Astrocyte (in vitro differentiated cells and primary cell): Measurements from ENCODE around the gene INPP5A. TPM values are rescaled to one million over a fixed set of nuclear protein-coding genes. Genes with fewer than 3 reads are reported as not detected.
"Not testable (repeated sequence)": the region's sequence is repeated elsewhere in the genome, so short reads cannot be mapped to it uniquely, and the experiment has no call there.

Source experiments
- DNase-seq: peaks from one replicate; pipeline ENCODE4 v3.0.0-alpha.2; 2010; ENCODE audit warnings: low read depth
- FAIRE-seq: peaks from 2 replicates; lab custom pipeline; 2011; peaks lifted over from hg19 to GRCh38; lab: Jason Lieb, UNC
- H2AFZ ChIP-seq: 2 replicates; pipeline ENCODE4 v1.6.0; 2012; ENCODE audit warnings: low read depth, low read length, inconsistent platforms
- H3K27ac ChIP-seq: 2 replicates; pipeline ENCODE4 v1.5.1; 2011; ENCODE audit warnings: low read depth, low read length, inconsistent platforms
- H3K27me3 ChIP-seq: 2 replicates; pipeline ENCODE4 v1.6.0; 2011; ENCODE audit warnings: low read length, inconsistent platforms; ENCODE audit not compliant: insufficient read depth
- H3K36me3 ChIP-seq: 2 replicates; pipeline ENCODE4 v1.5.1; 2011; ENCODE audit warnings: low read length, inconsistent platforms; ENCODE audit not compliant: insufficient read depth
- H3K4me1 ChIP-seq: 2 replicates; pipeline ENCODE4 v1.5.1; 2011; ENCODE audit warnings: low read length, inconsistent platforms; ENCODE audit not compliant: insufficient read depth
- H3K4me2 ChIP-seq: 2 replicates; pipeline ENCODE4 v1.6.0; 2012; ENCODE audit warnings: low read length, inconsistent platforms
- H3K4me3 ChIP-seq: 2 replicates; pipeline ENCODE4 v1.5.1; 2011; ENCODE audit warnings: low read depth, mild to moderate bottlenecking, low read length, inconsistent platforms; ENCODE audit not compliant: insufficient read depth
- H3K79me2 ChIP-seq: 2 replicates; pipeline ENCODE4 v1.6.0; 2012; ENCODE audit warnings: mild to moderate bottlenecking, low read length, inconsistent platforms; ENCODE audit not compliant: insufficient read depth
- H3K9ac ChIP-seq: 2 replicates; pipeline ENCODE4 v1.6.0; 2012; ENCODE audit warnings: mild to moderate bottlenecking, low read length, inconsistent platforms
- H3K9me3 ChIP-seq: 2 replicates; pipeline ENCODE4 v1.5.1; 2012; ENCODE audit warnings: low read depth, mild to moderate bottlenecking, low read length, inconsistent platforms; ENCODE audit not compliant: insufficient read depth
- H4K20me1 ChIP-seq: 2 replicates; pipeline ENCODE4 v1.6.0; 2012; ENCODE audit warnings: low read length, inconsistent platforms; ENCODE audit not compliant: insufficient read depth
- H3K27ac Mint-ChIP-seq: one replicate; pipeline ENCODE4 v1.8.0; 2021; ENCODE audit warnings: mild to moderate bottlenecking, mixed read lengths; ENCODE audit not compliant: unreplicated experiment
- H3K27me3 Mint-ChIP-seq: one replicate; pipeline ENCODE4 v1.8.0; 2021; ENCODE audit warnings: low read depth, mixed read lengths; ENCODE audit not compliant: unreplicated experiment
- H3K36me3 Mint-ChIP-seq: one replicate; pipeline ENCODE4 v1.8.0; 2021; ENCODE audit warnings: low read depth, mixed read lengths; ENCODE audit not compliant: unreplicated experiment
- H3K4me1 Mint-ChIP-seq: one replicate; pipeline ENCODE4 v1.8.0; 2021; ENCODE audit warnings: low read depth, mixed read lengths; ENCODE audit not compliant: unreplicated experiment
- H3K4me3 Mint-ChIP-seq: one replicate; pipeline ENCODE4 v1.8.0; 2021; ENCODE audit warnings: mild to moderate bottlenecking, moderate library complexity, mixed read lengths; ENCODE audit not compliant: unreplicated experiment
- H3K9me3 Mint-ChIP-seq: one replicate; pipeline ENCODE4 v1.8.0; 2021; ENCODE audit warnings: mild to moderate bottlenecking, mixed read lengths; ENCODE audit not compliant: unreplicated experiment
- CTCF ChIP-seq: IDR thresholded peaks from 2 replicates; pipeline ENCODE4 v1.5.1; 2011; ENCODE audit warnings: low read depth, mild to moderate bottlenecking, inconsistent platforms, low read length, moderate library complexity; ENCODE audit not compliant: insufficient read depth
- EZH2 ChIP-seq: IDR thresholded peaks from 2 replicates; pipeline ENCODE4 v1.6.1; 2012; ENCODE audit warnings: mild to moderate bottlenecking, low read length, inconsistent platforms; ENCODE audit not compliant: insufficient read depth
- total RNA-seq: library from RNA; stranded (reverse); gene quantifications from 2 replicates; pipeline ENCODE4 v1.2.1, GENCODE V29; 2021

The INPP5A gene
- total RNA-seq, 1 donor from 2014 or later: 39.1 TPM

DNA sequence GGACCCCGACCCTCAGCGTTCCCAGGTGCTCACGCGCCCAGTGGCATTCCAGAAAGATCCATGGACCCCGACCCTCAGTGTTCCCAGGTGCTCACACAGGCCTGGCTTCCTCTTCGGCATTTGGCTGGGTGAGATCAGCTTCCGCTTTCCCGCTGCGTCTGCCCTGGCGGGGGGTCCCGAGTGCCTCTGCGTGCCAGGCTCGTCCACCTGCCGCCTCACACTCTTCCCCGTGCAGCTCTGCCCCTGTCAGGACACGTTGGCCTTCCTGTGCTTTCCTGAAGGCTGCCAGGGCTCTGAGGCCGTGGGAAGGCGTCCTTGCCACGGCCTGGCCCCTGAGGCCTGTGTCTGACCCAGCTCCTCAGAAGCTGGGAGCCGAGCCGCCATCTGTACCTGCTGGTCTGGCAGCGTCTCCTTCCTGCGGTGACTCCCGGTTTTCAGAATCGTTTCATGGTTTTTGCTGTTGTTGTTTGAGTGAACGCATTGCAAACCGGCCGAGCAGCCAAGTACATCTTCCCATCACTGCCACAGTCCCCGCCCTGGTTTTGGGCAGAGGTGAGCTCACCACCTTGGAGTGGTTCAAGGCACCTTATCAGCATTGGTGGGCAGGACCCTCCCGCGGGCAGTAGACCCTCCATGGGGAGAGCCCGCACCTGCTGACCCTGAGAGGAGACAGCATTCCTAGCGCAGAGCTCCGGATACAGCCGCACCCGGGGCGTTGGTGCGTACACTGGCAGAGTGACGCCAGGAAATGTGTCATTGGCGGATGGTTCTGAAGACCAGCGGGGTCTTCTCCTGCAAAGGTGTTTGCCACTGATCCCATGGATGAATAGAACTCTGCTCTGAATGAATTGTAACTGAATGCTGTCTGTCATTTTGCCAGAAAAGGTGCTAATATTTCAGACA lies 231.0 kb downstream of the INPP5A start:
- Histone ChIP-seq H3K27ac (no peak overlapping the region), H3K9me3 (no peaks in the 10 kb centered on the region), H3K4me2 (no peak overlapping the region), H4K20me1 (peaks cover 7% of the 10 kb centered on the region), H3K36me3 (no peaks in the 10 kb centered on the region), H3K4me1 (no peaks in the 10 kb centered on the region), H3K9ac (no peak overlapping the region), H3K4me3 (no peak overlapping the region), H3K27me3 (no peaks in the 10 kb centered on the region), H2AFZ (no peak overlapping the region), H3K79me2 (no peaks in the 10 kb centered on the region)
- no peak for DNase-seq
- Mint-ChIP-seq H3K27me3 (peaks cover 2% of the 10 kb centered on the region), H3K36me3 (peaks cover 16% of the 10 kb centered on the region), H3K9me3 (no peaks in the 10 kb centered on the region), H3K4me1 (peaks cover 6% of the 10 kb centered on the region), H3K27ac (no peak overlapping the region), H3K4me3 (no peak overlapping the region)
- TF ChIP-seq CTCF (no peak), EZH2 (no peak)
- FAIRE-seq: no peak

DNA sequence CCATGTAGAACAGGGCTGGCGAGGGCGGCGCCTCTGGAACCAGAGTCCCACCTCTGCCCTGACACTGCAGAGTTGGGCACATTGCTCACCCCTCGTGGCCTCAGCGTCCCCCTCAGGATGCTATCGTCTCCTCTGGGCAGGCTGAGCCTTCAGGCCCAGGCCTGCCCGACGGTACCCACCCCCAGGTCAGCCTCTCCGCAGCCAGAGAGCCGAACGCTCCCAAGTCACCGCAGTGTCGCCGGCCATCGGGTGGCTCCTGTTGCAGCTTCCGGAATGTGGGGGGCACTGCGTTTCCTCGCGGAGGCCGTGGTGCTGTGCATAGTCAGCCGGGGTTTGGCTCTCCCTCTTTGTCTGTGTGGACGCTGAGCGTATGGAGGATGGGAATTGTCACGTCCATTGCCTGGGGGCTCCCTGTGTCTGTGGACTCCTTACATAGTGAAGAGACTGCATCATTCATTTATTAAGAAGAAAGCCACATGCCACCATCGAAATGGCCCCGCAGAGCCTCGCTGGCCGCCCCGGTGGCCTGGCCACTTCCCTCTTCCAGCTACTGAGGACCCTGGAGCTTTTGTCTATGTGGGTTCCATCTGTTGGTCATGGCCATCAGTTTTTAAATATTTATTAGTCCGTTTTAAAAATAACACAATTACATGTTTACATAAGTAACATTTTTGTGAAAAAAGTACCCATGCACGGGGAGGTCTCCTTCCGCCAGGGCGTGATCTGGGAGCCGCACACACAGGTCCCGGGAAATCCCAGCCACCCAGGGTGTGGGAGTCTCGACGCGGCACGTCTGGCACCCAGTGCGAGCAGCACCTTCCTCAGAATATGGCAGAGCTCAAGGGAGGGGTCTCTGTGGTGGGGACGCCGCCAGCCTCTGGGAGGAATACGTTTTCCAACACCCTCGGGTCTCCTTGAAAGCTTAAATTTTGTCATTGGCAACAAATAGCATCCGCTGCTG lies 232.8 kb downstream of the INPP5A start:
- no peaks in the 10 kb centered on the region for H3K79me2 ChIP-seq
- H3K9me3 Mint-ChIP-seq: no peaks in the 10 kb centered on the region
- no peaks in the 10 kb centered on the region for H3K9me3 ChIP-seq
- no peaks in the 10 kb centered on the region for H4K20me1 ChIP-seq
- H3K27ac ChIP-seq: no peak overlapping the region
- H3K27me3 Mint-ChIP-seq: peaks cover 2% of the 10 kb centered on the region
- no peak overlapping the region for H3K4me3 Mint-ChIP-seq
- no peak overlapping the region for H2AFZ ChIP-seq
- H3K36me3 Mint-ChIP-seq: peaks cover 16% of the 10 kb centered on the region
- H3K9ac ChIP-seq: no peak overlapping the region
- H3K27ac Mint-ChIP-seq: no peak overlapping the region
- H3K4me2 ChIP-seq: no peak overlapping the region
- H3K4me1 Mint-ChIP-seq: no peaks in the 10 kb centered on the region
- H3K27me3 ChIP-seq: no peaks in the 10 kb centered on the region
- H3K4me1 ChIP-seq: no peaks in the 10 kb centered on the region
- no peak overlapping the region for H3K4me3 ChIP-seq
- H3K36me3 ChIP-seq: no peaks in the 10 kb centered on the region
- FAIRE-seq: no peak
- TF ChIP-seq CTCF (no peak), EZH2 (no peak)
- DNase-seq: no peak

GRCh38 chr10:132772816-132773215 lies 235.2 kb downstream of the INPP5A start:
- not testable (repeated sequence) for H3K4me1 Mint-ChIP-seq, H3K9ac ChIP-seq, H3K36me3 ChIP-seq, H3K27me3 ChIP-seq, DNase-seq, H2AFZ ChIP-seq, H3K4me2 ChIP-seq, H3K9me3 ChIP-seq, FAIRE-seq, H3K27me3 Mint-ChIP-seq, H3K27ac ChIP-seq, H3K4me1 ChIP-seq, H4K20me1 ChIP-seq, H3K79me2 ChIP-seq, H3K4me3 ChIP-seq, H3K4me3 Mint-ChIP-seq, H3K9me3 Mint-ChIP-seq
- Mint-ChIP-seq H3K27ac (peak overlapping the region; percentile 19), H3K36me3 (peaks cover 13% of the 10 kb centered on the region)
